OCI-LY7 (cell line): ENCODE data around the gene PLEKHF1. TPM values are rescaled to one million over a fixed set of nuclear protein-coding genes. Genes with fewer than 3 reads are reported as not detected.

Source experiments
- BruUV-seq: library from RNA; stranded (reverse); fragments of 400-500 nt; replicated peaks from 2 replicates; lab custom pipeline; 2021; lab: Mats Ljungman, UMichigan
- CTCF ChIA-PET: fragments of 300-600 bp; sonication (Branson Sonifier 250); formaldehyde crosslinking; loops from one replicate; lab custom pipeline; 2022; ENCODE audit warnings: antibody characterized with exemption; ENCODE audit not compliant: unreplicated experiment; lab: Charles Lee
- POLR2A ChIA-PET: fragments of 300-600 bp; sonication (Branson Sonifier 250); formaldehyde crosslinking; loops from one replicate; lab custom pipeline; 2022; ENCODE audit warnings: antibody characterized with exemption; lab: Charles Lee
- DNase-seq: peaks from one replicate; pipeline ENCODE4 v3.0.0-alpha.2; 2015; ENCODE audit warnings: low spot score
- H2AFZ ChIP-seq: fragments of 200-600 bp; sonication (generic), shearing (Covaris generic); 2 replicates; pipeline ENCODE4 v1.6.1; 2014; ENCODE audit warnings: mild to moderate bottlenecking, antibody characterized with exemption, low read length, moderate library complexity
- H3K27ac ChIP-seq: fragments of 200-600 bp; sonication (generic); 2 replicates; pipeline ENCODE4 v1.5.1; 2014; ENCODE audit warnings: mixed run types, low read depth, mild to moderate bottlenecking, moderate library complexity, low read length, inconsistent platforms; ENCODE audit not compliant: poor library complexity, severe bottlenecking
- H3K36me3 ChIP-seq: fragments of 200-600 bp; sonication (generic); 2 replicates; pipeline ENCODE4 v1.6.1; 2014; ENCODE audit warnings: mild to moderate bottlenecking, antibody characterized with exemption, low read length, moderate library complexity, mixed read lengths; ENCODE audit not compliant: insufficient read depth
- H3K4me1 ChIP-seq: fragments of 200-600 bp; sonication (generic); 2 replicates; pipeline ENCODE4 v1.5.1; 2014; ENCODE audit warnings: mild to moderate bottlenecking, low read length; ENCODE audit not compliant: insufficient read depth, poor library complexity, severe bottlenecking
- H3K4me2 ChIP-seq: fragments of 200-600 bp; sonication (generic); 2 replicates; pipeline ENCODE4 v1.6.1; 2014; ENCODE audit warnings: mild to moderate bottlenecking, low read length
- H3K4me3 ChIP-seq: fragments of 200-600 bp; sonication (generic); 2 replicates; pipeline ENCODE4 v1.5.1; 2014; ENCODE audit warnings: mild to moderate bottlenecking, low read depth, low read length; ENCODE audit not compliant: poor library complexity, severe bottlenecking
- H3K79me2 ChIP-seq: fragments of 200-600 bp; sonication (generic); 2 replicates; pipeline ENCODE4 v1.6.1; 2016; ENCODE audit warnings: low read depth, mild to moderate bottlenecking, low read length, moderate library complexity, mixed read lengths; ENCODE audit not compliant: insufficient read depth
- H3K9me2 ChIP-seq: fragments of 200-600 bp; sonication (generic); 2 replicates; pipeline ENCODE4 v1.6.1; 2016; ENCODE audit warnings: mild to moderate bottlenecking, low read length, mixed read lengths; ENCODE audit not compliant: insufficient read depth
- H3K9me3 ChIP-seq: fragments of 200-600 bp; sonication (generic); 2 replicates; pipeline ENCODE4 v1.6.1; 2014; ENCODE audit warnings: mild to moderate bottlenecking, mixed run types, low read length, mixed read lengths
- H4K20me1 ChIP-seq: fragments of 200-600 bp; sonication (generic); 2 replicates; pipeline ENCODE4 v1.6.1; 2014; ENCODE audit warnings: mild to moderate bottlenecking, antibody characterized with exemption, low read length, moderate library complexity, mixed read lengths; ENCODE audit not compliant: insufficient read depth
- CTCF ChIP-seq: fragments of 200-600 bp; sonication (generic); conservative IDR thresholded peaks from 2 replicates; pipeline ENCODE4 v1.5.1; 2014; ENCODE audit warnings: mild to moderate bottlenecking, antibody characterized with exemption, low read length, moderate library complexity, mixed read lengths
- EZH2phosphoT487 ChIP-seq: fragments of 200-600 bp; sonication (generic); IDR thresholded peaks from 2 replicates; pipeline ENCODE4 v1.6.1; 2018; ENCODE audit warnings: low read depth, borderline replicate concordance, mild to moderate bottlenecking, mixed run types, antibody characterized with exemption, low read length, moderate library complexity, mixed read lengths
- intact Hi-C: fragments of 100-400 bp; cut with micrococcal nuclease; formaldehyde crosslinking; loops from one replicate; pipeline ENCODE4 v1.10.0; 2022; ENCODE audit not compliant: unreplicated experiment
- total RNA-seq, 2 experiments: library from RNA; depleted of rRNA in 1 of 2; stranded (reverse); fragments of >200 nt in 1 of 2; shearing (Covaris generic) in 1 of 2; gene quantifications; 2 replicates each; pipeline ENCODE4 v1.2.3, GENCODE V29; 2014 to 2022

Gene PLEKHF1
- total RNA-seq, 2 experiments from 2014 or later: 5.0 to 7.0 TPM

GRCh38 chr19:29630655-29631054, 34.6 kb upstream of the PLEKHF1 start:
- H2AFZ ChIP-seq: no peak overlapping the region
- H3K79me2 ChIP-seq: no peaks in the 10 kb centered on the region
- no peaks in the 10 kb centered on the region for H3K9me2 ChIP-seq
- ChIA-PET CTCF (no interaction called here), POLR2A (interaction anchor here (0.7 kb wide), 1 partner anchor 100 kb away, joined by 3 read pairs; no protein-coding TSS in a partner anchor)
- TF ChIP-seq EZH2phosphoT487 (no peak), CTCF (no peak)
- H3K27ac ChIP-seq: no peak overlapping the region
- intact Hi-C loops: no loop called here
- H3K4me2 ChIP-seq: no peak overlapping the region
- DNase-seq: no peak
- 0 out of 2 replicates have a peak, but pooled peaks cover 3% of the 10 kb centered on the region for H3K9me3 ChIP-seq
- peaks cover 8% of the 10 kb centered on the region for H3K4me1 ChIP-seq
- BruUV-seq: no TSS peak
- H3K4me3 ChIP-seq: no peak overlapping the region
- H3K36me3 ChIP-seq: no peaks in the 10 kb centered on the region
- H4K20me1 ChIP-seq: no peaks in the 10 kb centered on the region

GRCh38 chr19:29631450-29631849, 33.8 kb upstream of the PLEKHF1 start:
- DNase-seq: no peak
- Histone ChIP-seq H3K9me3 (0 out of 2 replicates have a peak, but pooled peaks cover 3% of the 10 kb centered on the region), H3K27ac (no peak overlapping the region), H3K4me1 (peaks cover 8% of the 10 kb centered on the region), H3K4me3 (no peak overlapping the region), H3K4me2 (no peak overlapping the region), H3K79me2 (no peaks in the 10 kb centered on the region), H3K36me3 (no peaks in the 10 kb centered on the region), H4K20me1 (no peaks in the 10 kb centered on the region), H3K9me2 (no peaks in the 10 kb centered on the region), H2AFZ (no peak overlapping the region)
- CTCF ChIA-PET: no interaction called here
- TF ChIP-seq EZH2phosphoT487 (no peak), CTCF (no peak)
- BruUV-seq: no TSS peak
- intact Hi-C loops: no loop called here
- POLR2A ChIA-PET: no interaction called here

GRCh38 chr19:29634002-29634401, 31.3 kb upstream of the PLEKHF1 start:
- H3K36me3 ChIP-seq: no peaks in the 10 kb centered on the region
- intact Hi-C loops: no loop called here
- H3K9me2 ChIP-seq: no peaks in the 10 kb centered on the region
- DNase-seq: no peak
- BruUV-seq: no TSS peak
- 0 out of 2 replicates have a peak, but pooled peaks cover 3% of the 10 kb centered on the region for H3K9me3 ChIP-seq
- peaks cover 8% of the 10 kb centered on the region for H3K4me1 ChIP-seq
- no peak overlapping the region for H3K4me3 ChIP-seq
- ChIA-PET POLR2A (no interaction called here), CTCF (no interaction called here)
- H2AFZ ChIP-seq: no peak overlapping the region
- H4K20me1 ChIP-seq: no peaks in the 10 kb centered on the region
- TF ChIP-seq EZH2phosphoT487 (no peak), CTCF (no peak)
- H3K27ac ChIP-seq: no peak overlapping the region
- H3K4me2 ChIP-seq: no peak overlapping the region
- no peaks in the 10 kb centered on the region for H3K79me2 ChIP-seq
